Calu3 (cell line): ENCODE data around the gene LILRA2. TPM values are rescaled to one million over a fixed set of nuclear protein-coding genes. Genes with fewer than 3 reads are reported as not detected.

Source experiments
- BruUV-seq: library from RNA; stranded (reverse); fragments of 400-500 nt; replicated peaks from 2 replicates; lab custom pipeline; 2021; lab: Mats Ljungman, UMichigan
- CTCF ChIA-PET: fragments of 300-600 bp; sonication (Branson Sonifier 250); formaldehyde crosslinking; loops from one replicate; lab custom pipeline; 2022; ENCODE audit warnings: antibody characterized with exemption; lab: Charles Lee
- DNase-seq: peaks from one replicate; pipeline ENCODE4 v3.0.0; 2022
- H3K27ac Mint-ChIP-seq: one replicate; pipeline ENCODE4 v1.8.0; 2022; ENCODE audit warnings: mixed read lengths; ENCODE audit not compliant: unreplicated experiment
- H3K27me3 Mint-ChIP-seq: one replicate; pipeline ENCODE4 v1.8.0; 2022; ENCODE audit warnings: mixed read lengths; ENCODE audit not compliant: unreplicated experiment
- H3K36me3 Mint-ChIP-seq: one replicate; pipeline ENCODE4 v1.8.0; 2022; ENCODE audit warnings: mild to moderate bottlenecking, moderate library complexity, mixed read lengths; ENCODE audit not compliant: insufficient read depth, unreplicated experiment
- H3K4me1 Mint-ChIP-seq: one replicate; pipeline ENCODE4 v1.8.0; 2022; ENCODE audit warnings: mild to moderate bottlenecking, low read depth, mixed read lengths; ENCODE audit not compliant: unreplicated experiment
- H3K4me3 Mint-ChIP-seq: one replicate; pipeline ENCODE4 v1.8.0; 2022; ENCODE audit warnings: mild to moderate bottlenecking, low read depth, moderate library complexity, mixed read lengths; ENCODE audit not compliant: unreplicated experiment
- H3K9me3 Mint-ChIP-seq: one replicate; pipeline ENCODE4 v1.8.0; 2022; ENCODE audit warnings: low read depth, mixed read lengths; ENCODE audit not compliant: unreplicated experiment
- intact Hi-C: fragments of 100-400 bp; cut with micrococcal nuclease; formaldehyde crosslinking; loops from one replicate; pipeline ENCODE4 v1.10.0; 2022; ENCODE audit not compliant: unreplicated experiment
- total RNA-seq: library from RNA; stranded (reverse); gene quantifications from 2 replicates; pipeline ENCODE4 v1.2.3, GENCODE V29; 2022
- TF ChIP-seq, protein P1 (sequence below): fragments of 200-600 bp; IDR thresholded peaks from one replicate; pipeline ENCODE4 v1.8.0; 2022; ENCODE audit warnings: antibody characterized with exemption; ENCODE audit not compliant: unreplicated experiment

LILRA2 gene
- total RNA-seq, 1 experiment from 2014 or later, result not detected

DNA sequence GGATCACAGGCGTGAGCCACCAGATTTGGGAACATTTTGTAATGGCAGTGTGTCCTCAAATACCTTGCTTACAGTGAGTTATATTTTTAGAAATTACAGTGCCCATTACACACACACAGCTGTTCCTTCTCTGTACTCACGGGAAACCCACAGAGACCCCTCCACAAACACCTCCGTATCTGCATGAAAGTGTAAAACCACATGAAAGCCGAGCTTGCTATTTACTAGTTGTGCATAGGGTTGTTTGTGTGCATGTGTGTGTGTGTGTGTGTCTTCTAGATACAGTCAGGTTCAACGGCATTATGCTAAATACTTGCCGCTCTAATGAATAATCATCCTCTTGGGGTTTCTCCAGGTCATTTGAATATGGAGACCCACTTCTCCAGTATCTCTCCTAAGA, 22.3 kb upstream of the LILRA2 start:
- Mint-ChIP-seq H3K4me1 (no peaks in the 10 kb centered on the region), H3K27ac (no peak overlapping the region), H3K27me3 (peaks cover 5% of the 10 kb centered on the region), H3K4me3 (no peak overlapping the region), H3K36me3 (no peaks in the 10 kb centered on the region), H3K9me3 (peaks cover 5% of the 10 kb centered on the region)
- TF ChIP-seq, protein P1, sequence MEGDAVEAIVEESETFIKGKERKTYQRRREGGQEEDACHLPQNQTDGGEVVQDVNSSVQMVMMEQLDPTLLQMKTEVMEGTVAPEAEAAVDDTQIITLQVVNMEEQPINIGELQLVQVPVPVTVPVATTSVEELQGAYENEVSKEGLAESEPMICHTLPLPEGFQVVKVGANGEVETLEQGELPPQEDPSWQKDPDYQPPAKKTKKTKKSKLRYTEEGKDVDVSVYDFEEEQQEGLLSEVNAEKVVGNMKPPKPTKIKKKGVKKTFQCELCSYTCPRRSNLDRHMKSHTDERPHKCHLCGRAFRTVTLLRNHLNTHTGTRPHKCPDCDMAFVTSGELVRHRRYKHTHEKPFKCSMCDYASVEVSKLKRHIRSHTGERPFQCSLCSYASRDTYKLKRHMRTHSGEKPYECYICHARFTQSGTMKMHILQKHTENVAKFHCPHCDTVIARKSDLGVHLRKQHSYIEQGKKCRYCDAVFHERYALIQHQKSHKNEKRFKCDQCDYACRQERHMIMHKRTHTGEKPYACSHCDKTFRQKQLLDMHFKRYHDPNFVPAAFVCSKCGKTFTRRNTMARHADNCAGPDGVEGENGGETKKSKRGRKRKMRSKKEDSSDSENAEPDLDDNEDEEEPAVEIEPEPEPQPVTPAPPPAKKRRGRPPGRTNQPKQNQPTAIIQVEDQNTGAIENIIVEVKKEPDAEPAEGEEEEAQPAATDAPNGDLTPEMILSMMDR, result no peak
- CTCF ChIA-PET, result no interaction called here
- DNase-seq, result no peak
- intact Hi-C loops, result no loop called here
- no TSS peak for BruUV-seq

- CTCF ChIA-PET, result no interaction called here
- Mint-ChIP-seq H3K4me3 (no peak overlapping the region), H3K36me3 (no peaks in the 10 kb centered on the region), H3K9me3 (peaks cover 5% of the 10 kb centered on the region), H3K27ac (no peak overlapping the region), H3K27me3 (no peaks in the 10 kb centered on the region), H3K4me1 (no peaks in the 10 kb centered on the region)
- intact Hi-C loops, result no loop called here
- no TSS peak for BruUV-seq
- TF ChIP-seq, protein P1, result no peak
- no peak for DNase-seq
These were observed 21.4 kb upstream of the LILRA2 start for GRCh38 chr19:54551950-54552912.

DNA sequence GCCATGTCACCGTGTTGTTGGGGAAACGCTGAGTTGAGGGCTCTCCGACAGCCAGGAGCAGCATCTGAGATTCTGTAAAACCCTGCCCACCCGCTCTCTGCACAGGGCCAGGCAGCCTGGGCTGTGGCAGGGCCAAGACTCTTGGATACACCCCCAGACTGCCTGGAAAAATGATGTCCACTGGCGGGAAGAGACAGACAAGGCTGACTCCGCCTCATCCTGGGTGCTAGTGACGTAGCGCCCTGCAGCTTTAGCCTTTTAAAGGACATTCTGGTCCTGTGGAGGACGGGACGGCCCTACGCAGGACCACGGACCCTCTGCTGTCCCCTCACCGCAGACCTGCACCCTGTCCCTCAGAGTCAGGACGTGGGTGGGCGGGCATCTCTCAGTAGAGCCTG, 20.7 kb upstream of the LILRA2 start:
- H3K27me3 Mint-ChIP-seq, result no peaks in the 10 kb centered on the region
- no peak overlapping the region for H3K4me3 Mint-ChIP-seq
- TF ChIP-seq, protein P1, result no peak
- CTCF ChIA-PET, result no interaction called here
- H3K36me3 Mint-ChIP-seq, result no peaks in the 10 kb centered on the region
- no peak for DNase-seq
- intact Hi-C loops, result no loop called here
- H3K4me1 Mint-ChIP-seq, result no peaks in the 10 kb centered on the region
- no peak overlapping the region for H3K27ac Mint-ChIP-seq
- no TSS peak for BruUV-seq
- H3K9me3 Mint-ChIP-seq, result peaks cover 5% of the 10 kb centered on the region

DNA sequence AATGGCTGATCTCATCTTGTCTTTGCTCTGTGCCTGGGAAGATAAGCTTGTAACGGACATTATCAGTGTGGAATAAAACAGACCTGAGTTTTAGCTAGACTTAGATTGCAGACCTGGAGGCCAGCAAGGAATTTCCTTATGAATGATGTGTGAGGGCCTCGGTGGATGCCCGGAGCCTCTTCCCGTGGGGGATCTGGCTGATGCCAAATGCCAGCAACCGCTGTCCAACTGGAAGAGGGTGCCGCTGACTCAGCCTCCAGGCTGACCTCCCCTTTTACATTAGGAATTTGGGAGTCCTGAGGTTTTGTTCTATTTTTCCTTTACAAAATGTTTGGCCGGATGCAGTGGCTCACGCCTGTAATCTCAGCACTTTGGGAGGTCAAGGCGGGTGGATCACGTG, 19.6 kb upstream of the LILRA2 start:
- BruUV-seq, result no TSS peak
- Mint-ChIP-seq H3K27ac (no peak overlapping the region), H3K36me3 (no peaks in the 10 kb centered on the region), H3K4me1 (no peaks in the 10 kb centered on the region), H3K4me3 (no peak overlapping the region), H3K9me3 (peaks cover 5% of the 10 kb centered on the region), H3K27me3 (no peaks in the 10 kb centered on the region)
- TF ChIP-seq, protein P1, result no peak
- no peak for DNase-seq
- intact Hi-C loops, result no loop called here
- CTCF ChIA-PET, result interaction anchor here (0.6 kb wide), 1 partner anchor 119 kb away, joined by 4 read pairs; no protein-coding TSS in a partner anchor
